ENCODE results near the gene FBN1. TPM values are rescaled to one million over a fixed set of nuclear protein-coding genes. Genes with fewer than 3 reads are reported as not detected.

The FBN1 gene
- total RNA-seq, 1 donor from 2014 or later = 78.8 TPM

GRCh38 chr15:48623456-48623855 is 22.1 kb downstream of the FBN1 start:
- Histone ChIP-seq H2AFZ (replicated peaks) (no peak overlapping the region), H3K4me3 (no peak overlapping the region), H3K9ac (no peak overlapping the region), H3K9me3 (ENCODE audit: low read depth) (no peaks in the 10 kb centered on the region), H3K4me2 (no peak overlapping the region), H3K27me3 (no peaks in the 10 kb centered on the region), H3F3A (ENCODE audit: low read depth) (no peaks in the 10 kb centered on the region), H3K4me1 (peaks cover 9% of the 10 kb centered on the region), H3K79me2 (ENCODE audit: low read depth) (no peaks in the 10 kb centered on the region), H4K20me1 (ENCODE audit: low read depth) (no peaks in the 10 kb centered on the region), H3K27ac (no peak overlapping the region), H3K36me3 (no peaks in the 10 kb centered on the region)
- H3K4me1 Mint-ChIP-seq = peaks cover 8% of the 10 kb centered on the region
- no peak overlapping the region for H3K27ac Mint-ChIP-seq
- H3K27me3 Mint-ChIP-seq (ENCODE audit: insufficient read depth, low read depth) = no peaks in the 10 kb centered on the region
- no peak overlapping the region for H3K4me3 Mint-ChIP-seq
- peaks cover 4% of the 10 kb centered on the region for H3K36me3 Mint-ChIP-seq
- DNase-seq (ENCODE audit: low spot score) = no peak
- no peak for TF ChIP-seq EZH2 (IDR thresholded peaks at IDR 0.05)
- TF ChIP-seq CTCF (IDR thresholded peaks at IDR 0.05) = no peak
- no peak for TF ChIP-seq EZH2phosphoT487 (IDR thresholded peaks at IDR 0.05)
- H3K9me3 Mint-ChIP-seq = peaks cover 2% of the 10 kb centered on the region

GRCh38 chr15:48622237-48622636 is 23.3 kb downstream of the FBN1 start:
- Mint-ChIP-seq H3K36me3 (peaks cover 4% of the 10 kb centered on the region), H3K4me1 (peaks cover 3% of the 10 kb centered on the region), H3K9me3 (peaks cover 2% of the 10 kb centered on the region), H3K27me3 (ENCODE audit: insufficient read depth, low read depth) (no peaks in the 10 kb centered on the region), H3K27ac (no peak overlapping the region), H3K4me3 (no peak overlapping the region)
- Histone ChIP-seq H3K4me1 (peaks cover 2% of the 10 kb centered on the region), H4K20me1 (ENCODE audit: low read depth) (no peaks in the 10 kb centered on the region), H3K4me3 (no peak overlapping the region), H2AFZ (replicated peaks) (no peak overlapping the region), H3F3A (ENCODE audit: low read depth) (no peaks in the 10 kb centered on the region), H3K9ac (no peak overlapping the region), H3K79me2 (ENCODE audit: low read depth) (no peaks in the 10 kb centered on the region), H3K9me3 (ENCODE audit: low read depth) (no peaks in the 10 kb centered on the region), H3K36me3 (no peaks in the 10 kb centered on the region), H3K4me2 (no peak overlapping the region), H3K27ac (no peak overlapping the region), H3K27me3 (no peaks in the 10 kb centered on the region)
- no peak for DNase-seq (ENCODE audit: low spot score)
- TF ChIP-seq CTCF (IDR thresholded peaks at IDR 0.05) = no peak
- no peak for TF ChIP-seq EZH2 (IDR thresholded peaks at IDR 0.05)
- TF ChIP-seq EZH2phosphoT487 (IDR thresholded peaks at IDR 0.05) = no peak

GRCh38 chr15:48619446-48619845 is 26.1 kb downstream of the FBN1 start:
- Histone ChIP-seq H3K4me1 (no peaks in the 10 kb centered on the region), H3K27ac (no peak overlapping the region), H3K9ac (no peak overlapping the region), H3K4me2 (no peak overlapping the region), H4K20me1 (ENCODE audit: low read depth) (no peaks in the 10 kb centered on the region), H3F3A (ENCODE audit: low read depth) (no peaks in the 10 kb centered on the region), H3K79me2 (ENCODE audit: low read depth) (no peaks in the 10 kb centered on the region), H3K4me3 (no peak overlapping the region), H3K9me3 (ENCODE audit: low read depth) (no peaks in the 10 kb centered on the region), H2AFZ (replicated peaks) (no peak overlapping the region), H3K27me3 (no peaks in the 10 kb centered on the region), H3K36me3 (no peaks in the 10 kb centered on the region)
- no peak for DNase-seq (ENCODE audit: low spot score)
- H3K4me3 Mint-ChIP-seq = no peak overlapping the region
- no peaks in the 10 kb centered on the region for H3K27me3 Mint-ChIP-seq (ENCODE audit: insufficient read depth, low read depth)
- TF ChIP-seq EZH2 (IDR thresholded peaks at IDR 0.05) = no peak
- no peak for TF ChIP-seq CTCF (IDR thresholded peaks at IDR 0.05)
- TF ChIP-seq EZH2phosphoT487 (IDR thresholded peaks at IDR 0.05) = no peak
- H3K36me3 Mint-ChIP-seq = peaks cover 4% of the 10 kb centered on the region
- no peak overlapping the region for H3K27ac Mint-ChIP-seq
- H3K9me3 Mint-ChIP-seq = peaks cover 2% of the 10 kb centered on the region
- no peaks in the 10 kb centered on the region for H3K4me1 Mint-ChIP-seq

Data from neural progenitor cell (in vitro differentiated cells).